Glutamatergic neuron (in vitro differentiated cells): ENCODE results near the gene CARHSP1. TPM values are rescaled to one million over a fixed set of nuclear protein-coding genes. Genes with fewer than 3 reads are reported as not detected.
A peak's percentile ranks its signal among the peaks of the same experiment; 100 is the strongest.

Experiments used
- DNase-seq: peaks from one replicate; pipeline ENCODE4 v3.0.0; 2022
- H3K27ac Mint-ChIP-seq: one replicate; pipeline ENCODE4 v1.8.0; 2020; ENCODE audit warnings: mild to moderate bottlenecking, mixed read lengths, inconsistent platforms; ENCODE audit not compliant: unreplicated experiment
- H3K27me3 Mint-ChIP-seq: one replicate; pipeline ENCODE4 v1.8.0; 2020; ENCODE audit warnings: mild to moderate bottlenecking, moderate library complexity, mixed read lengths, inconsistent platforms; ENCODE audit not compliant: unreplicated experiment
- H3K36me3 Mint-ChIP-seq: one replicate; pipeline ENCODE4 v1.8.0; 2020; ENCODE audit warnings: mild to moderate bottlenecking, mixed read lengths, inconsistent platforms; ENCODE audit not compliant: unreplicated experiment
- H3K4me1 Mint-ChIP-seq: one replicate; pipeline ENCODE4 v1.8.0; 2020; ENCODE audit warnings: mild to moderate bottlenecking, low read depth, mixed read lengths, inconsistent platforms; ENCODE audit not compliant: unreplicated experiment
- H3K4me3 Mint-ChIP-seq: one replicate; pipeline ENCODE4 v1.8.0; 2020; ENCODE audit warnings: mild to moderate bottlenecking, mixed read lengths, inconsistent platforms; ENCODE audit not compliant: unreplicated experiment
- H3K9me3 Mint-ChIP-seq: one replicate; pipeline ENCODE4 v1.8.0; 2020; ENCODE audit warnings: mild to moderate bottlenecking, moderate library complexity, mixed read lengths, inconsistent platforms; ENCODE audit not compliant: unreplicated experiment
- total RNA-seq: library from RNA; stranded (reverse); fragmentation: NEBNext Ultra II Directional; extraction: Animal tissue kit (Norgen Biotek cat#: 25700); gene quantifications from one replicate; pipeline ENCODE4 v1.2.1, GENCODE V29; 2021; ENCODE audit not compliant: unreplicated experiment
- TF ChIP-seq, protein P1 (sequence below): fragments of 200-600 bp; sonication (generic); IDR thresholded peaks from one replicate; pipeline ENCODE4 v1.5.0; 2021; ENCODE audit not compliant: partially characterized antibody, unreplicated experiment

The CARHSP1 gene
- total RNA-seq, 1 donor from 2014 or later, result 180 TPM

- peaks cover 6% of the 10 kb centered on the region for H3K36me3 Mint-ChIP-seq
- H3K4me3 Mint-ChIP-seq, result peak overlapping the region; percentile 14
These were observed 24.6 kb upstream of the CARHSP1 start for GRCh38 chr16:8893426-8893825.

GRCh38 chr16:8892101-8892575, 23.3 kb upstream of the CARHSP1 start:
- TF ChIP-seq, protein P1, sequence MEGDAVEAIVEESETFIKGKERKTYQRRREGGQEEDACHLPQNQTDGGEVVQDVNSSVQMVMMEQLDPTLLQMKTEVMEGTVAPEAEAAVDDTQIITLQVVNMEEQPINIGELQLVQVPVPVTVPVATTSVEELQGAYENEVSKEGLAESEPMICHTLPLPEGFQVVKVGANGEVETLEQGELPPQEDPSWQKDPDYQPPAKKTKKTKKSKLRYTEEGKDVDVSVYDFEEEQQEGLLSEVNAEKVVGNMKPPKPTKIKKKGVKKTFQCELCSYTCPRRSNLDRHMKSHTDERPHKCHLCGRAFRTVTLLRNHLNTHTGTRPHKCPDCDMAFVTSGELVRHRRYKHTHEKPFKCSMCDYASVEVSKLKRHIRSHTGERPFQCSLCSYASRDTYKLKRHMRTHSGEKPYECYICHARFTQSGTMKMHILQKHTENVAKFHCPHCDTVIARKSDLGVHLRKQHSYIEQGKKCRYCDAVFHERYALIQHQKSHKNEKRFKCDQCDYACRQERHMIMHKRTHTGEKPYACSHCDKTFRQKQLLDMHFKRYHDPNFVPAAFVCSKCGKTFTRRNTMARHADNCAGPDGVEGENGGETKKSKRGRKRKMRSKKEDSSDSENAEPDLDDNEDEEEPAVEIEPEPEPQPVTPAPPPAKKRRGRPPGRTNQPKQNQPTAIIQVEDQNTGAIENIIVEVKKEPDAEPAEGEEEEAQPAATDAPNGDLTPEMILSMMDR, result no peak
- Mint-ChIP-seq H3K4me1 (peaks cover 23% of the 10 kb centered on the region), H3K27me3 (peaks cover 5% of the 10 kb centered on the region), H3K27ac (peak overlapping the region; percentile 77), H3K36me3 (peaks cover 9% of the 10 kb centered on the region), H3K4me3 (no peak overlapping the region), H3K9me3 (peaks cover 8% of the 10 kb centered on the region)
- DNase-seq, result no peak

More at GRCh38 chr16:8893426-8893825, 24.6 kb upstream of the CARHSP1 start:
- H3K27ac Mint-ChIP-seq, result no peak overlapping the region
- DNase-seq, result no peak
- peaks cover 20% of the 10 kb centered on the region for H3K4me1 Mint-ChIP-seq
- H3K9me3 Mint-ChIP-seq, result peaks cover 5% of the 10 kb centered on the region
- TF ChIP-seq, protein P1, result no peak
- H3K27me3 Mint-ChIP-seq, result peaks cover 1% of the 10 kb centered on the region

DNA sequence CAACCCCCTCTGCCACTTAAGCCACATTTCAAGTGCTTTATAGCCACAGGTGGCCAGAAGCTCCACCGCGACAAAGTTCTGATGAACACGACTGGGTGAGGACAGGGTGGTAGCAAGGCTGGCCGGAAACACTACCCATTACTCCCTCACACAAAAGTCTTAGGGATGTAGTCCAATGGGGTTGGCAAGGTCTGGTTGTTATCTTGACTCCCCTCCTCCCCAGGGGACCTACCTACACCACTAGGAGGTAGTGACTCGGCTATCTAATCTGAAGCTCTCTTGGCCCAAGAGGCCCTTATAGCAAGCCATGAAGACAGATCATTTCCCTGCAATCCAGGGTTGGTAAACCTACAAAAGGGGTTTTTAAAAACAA, 21.7 kb upstream of the CARHSP1 start:
- Mint-ChIP-seq H3K4me3 (no peak overlapping the region), H3K36me3 (peaks cover 12% of the 10 kb centered on the region), H3K27me3 (peaks cover 12% of the 10 kb centered on the region), H3K4me1 (peaks cover 36% of the 10 kb centered on the region), H3K27ac (no peak overlapping the region), H3K9me3 (peaks cover 11% of the 10 kb centered on the region)
- TF ChIP-seq, protein P1, result no peak
- DNase-seq, result no peak

DNA sequence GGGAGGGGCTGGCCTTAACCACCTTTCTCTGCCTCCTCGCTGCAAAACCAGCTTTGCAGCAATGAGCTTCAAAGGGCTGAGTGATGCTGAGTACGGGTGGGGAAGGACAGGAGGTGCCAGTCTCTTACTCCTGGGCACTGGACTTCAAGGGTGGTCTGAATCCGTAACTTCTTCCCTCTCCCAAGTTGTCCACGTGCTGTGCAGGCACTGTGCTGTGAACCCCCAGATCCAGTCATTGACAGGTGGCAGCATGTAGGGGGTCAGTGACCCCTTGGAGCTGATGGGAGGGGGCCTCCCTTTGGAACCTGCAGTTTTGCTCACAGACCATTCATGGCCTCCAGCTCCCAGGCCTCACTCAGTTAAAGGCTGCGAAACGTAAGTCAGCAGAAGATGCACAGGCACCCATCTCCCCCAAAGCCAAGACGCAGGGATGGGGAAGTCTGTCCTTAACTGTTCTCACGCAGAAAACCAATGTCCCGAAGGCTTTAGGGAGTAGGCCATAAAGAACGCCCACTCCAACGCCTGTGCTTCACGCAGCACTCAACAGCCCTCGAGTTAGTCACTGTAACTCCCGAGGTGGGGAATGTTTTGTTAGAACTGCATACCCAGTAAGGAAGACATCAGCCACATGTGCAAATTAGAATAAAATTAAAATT, 21.2 kb upstream of the CARHSP1 start:
- H3K4me1 Mint-ChIP-seq, result peaks cover 41% of the 10 kb centered on the region
- TF ChIP-seq, protein P1, result no peak
- no peak overlapping the region for H3K27ac Mint-ChIP-seq
- peaks cover 14% of the 10 kb centered on the region for H3K27me3 Mint-ChIP-seq
- no peak overlapping the region for H3K4me3 Mint-ChIP-seq
- DNase-seq, result no peak
- H3K9me3 Mint-ChIP-seq, result peaks cover 12% of the 10 kb centered on the region
- peaks cover 12% of the 10 kb centered on the region for H3K36me3 Mint-ChIP-seq
